Measurements from ENCODE around the gene RPS14. TPM values are rescaled to one million over a fixed set of nuclear protein-coding genes. Genes with fewer than 3 reads are reported as not detected.

Gene RPS14
- total and polyA plus RNA-seq, 2 donors from 2014 or later: 1,504 to 1,994 TPM

DNA sequence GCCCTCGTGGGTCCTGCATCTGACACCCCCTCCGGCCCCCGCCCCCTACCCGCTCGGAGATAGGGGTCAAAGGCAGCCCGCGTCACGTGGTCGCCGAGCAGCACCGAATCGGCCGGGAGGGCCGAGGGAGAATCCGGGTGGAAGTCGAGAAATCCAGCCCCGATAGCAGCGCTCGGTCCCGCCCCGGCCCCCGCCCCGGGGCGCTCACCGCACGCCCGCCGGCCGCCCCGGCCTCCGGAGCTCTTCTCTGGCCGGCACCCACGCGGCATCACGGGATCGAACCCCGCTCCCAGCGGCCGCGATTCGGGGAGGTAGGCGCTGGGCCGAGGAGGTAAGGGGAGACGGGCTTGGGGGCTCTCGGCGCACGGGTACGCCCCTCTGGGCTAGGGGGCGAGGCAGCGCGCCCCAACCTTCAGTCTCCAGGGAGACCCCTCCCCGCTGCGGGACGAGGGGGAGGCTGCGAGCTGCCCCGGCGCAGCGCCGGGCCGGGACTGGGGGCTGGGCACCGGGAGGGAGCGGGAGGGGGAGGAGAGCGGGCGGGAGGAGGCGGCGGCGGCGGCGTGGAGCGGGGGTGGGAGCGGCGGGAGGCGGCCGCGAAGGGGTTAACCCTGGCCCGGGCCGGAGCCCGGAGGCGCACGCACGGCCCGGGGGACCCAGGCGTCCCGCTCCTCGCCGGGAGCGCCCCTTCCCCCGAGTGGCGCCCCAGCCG lies 36.3 kb upstream of the RPS14 start:
- no peaks in the 10 kb centered on the region for H3K27me3 ChIP-seq (ENCODE audit: control insufficient read depth, insufficient read depth, low read length)
- peak overlapping the region; percentile 42 to 73 (median 54) for H3K4me3 ChIP-seq (ENCODE audit: low read length in 3 of 3)
- peak overlapping the region in 2 of 3 donors; percentile 77 to 91 for H3K9ac ChIP-seq (ENCODE audit: low read length in 3 of 3)
- peaks cover 2 to 37% (median 35%) of the 10 kb centered on the region in 3 donors for H3K4me1 ChIP-seq (ENCODE audit: control insufficient read depth in 2 of 3, insufficient read depth in 2 of 3, low read depth in 1 of 3, low read length in 3 of 3)
- intact Hi-C loops (cut with DNase I): no loop called here
- FAIRE-seq (no peak), DNase-seq (peak; percentile 51 to 93 (median 84))
- peak overlapping the region; percentile 90 to 93 for H3K27ac ChIP-seq (ENCODE audit: low read depth in 2 of 2, low read length in 2 of 2)
- no peaks in the 10 kb centered on the region for H3K36me3 ChIP-seq (ENCODE audit: control insufficient read depth in 2 of 3, insufficient read depth in 3 of 3, low read length in 3 of 3)
- TF ChIP-seq, protein P1, sequence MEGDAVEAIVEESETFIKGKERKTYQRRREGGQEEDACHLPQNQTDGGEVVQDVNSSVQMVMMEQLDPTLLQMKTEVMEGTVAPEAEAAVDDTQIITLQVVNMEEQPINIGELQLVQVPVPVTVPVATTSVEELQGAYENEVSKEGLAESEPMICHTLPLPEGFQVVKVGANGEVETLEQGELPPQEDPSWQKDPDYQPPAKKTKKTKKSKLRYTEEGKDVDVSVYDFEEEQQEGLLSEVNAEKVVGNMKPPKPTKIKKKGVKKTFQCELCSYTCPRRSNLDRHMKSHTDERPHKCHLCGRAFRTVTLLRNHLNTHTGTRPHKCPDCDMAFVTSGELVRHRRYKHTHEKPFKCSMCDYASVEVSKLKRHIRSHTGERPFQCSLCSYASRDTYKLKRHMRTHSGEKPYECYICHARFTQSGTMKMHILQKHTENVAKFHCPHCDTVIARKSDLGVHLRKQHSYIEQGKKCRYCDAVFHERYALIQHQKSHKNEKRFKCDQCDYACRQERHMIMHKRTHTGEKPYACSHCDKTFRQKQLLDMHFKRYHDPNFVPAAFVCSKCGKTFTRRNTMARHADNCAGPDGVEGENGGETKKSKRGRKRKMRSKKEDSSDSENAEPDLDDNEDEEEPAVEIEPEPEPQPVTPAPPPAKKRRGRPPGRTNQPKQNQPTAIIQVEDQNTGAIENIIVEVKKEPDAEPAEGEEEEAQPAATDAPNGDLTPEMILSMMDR (IDR thresholded peaks at IDR 0.05; ENCODE audit: borderline replicate concordance, extremely low read depth, insufficient read depth): no peak
- no peaks in the 10 kb centered on the region for H3K9me3 ChIP-seq (ENCODE audit: control insufficient read depth in 2 of 3, insufficient read depth in 1 of 3, low read length in 3 of 3)

DNA sequence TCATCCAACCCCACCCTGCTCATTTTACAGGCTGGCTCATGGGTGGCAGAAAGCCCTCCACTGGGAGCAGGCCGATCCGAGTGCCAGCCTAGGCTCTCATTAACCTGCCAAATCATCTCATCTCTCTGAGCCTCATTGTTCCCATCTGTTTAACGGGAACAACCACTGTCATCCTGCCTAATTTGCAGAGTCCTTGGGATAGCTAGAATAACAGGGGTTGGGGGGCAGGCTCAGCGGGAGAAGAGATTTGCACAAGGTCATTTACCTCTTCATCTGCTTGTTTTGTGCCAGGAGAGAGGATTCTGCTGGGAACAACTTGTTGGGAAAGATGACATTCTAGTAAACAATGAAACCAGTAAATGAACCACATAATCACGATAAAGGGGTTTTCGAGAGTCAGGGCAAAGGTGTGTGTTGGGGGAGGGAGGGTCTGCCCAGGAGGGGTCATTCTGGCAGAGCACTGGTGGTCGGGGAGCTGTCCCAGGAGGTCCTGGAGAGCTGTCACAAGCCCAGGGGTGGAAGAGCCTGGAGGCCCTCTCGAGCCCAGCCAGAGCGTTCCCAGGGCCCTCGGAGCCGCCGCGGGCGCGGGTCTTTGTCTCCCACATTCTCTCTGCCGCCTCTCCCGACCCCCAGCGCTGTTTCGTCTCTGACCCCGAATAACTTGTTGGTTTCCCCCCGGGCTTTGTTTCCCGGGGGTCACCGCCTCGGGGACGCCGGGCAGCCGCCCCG lies 35.6 kb upstream of the RPS14 start:
- TF ChIP-seq, protein P1 (IDR thresholded peaks at IDR 0.05; ENCODE audit: borderline replicate concordance, extremely low read depth, insufficient read depth): no peak
- DNase-seq: peak in 2 of 5 donors; percentile 68 to 77
- FAIRE-seq: no peak
- Histone ChIP-seq H3K9ac (ENCODE audit: low read length in 3 of 3) (peak overlapping the region in 2 of 3 donors; percentile 77 to 91), H3K27ac (ENCODE audit: low read depth in 2 of 2, low read length in 2 of 2) (peak overlapping the region; percentile 90 to 93), H3K4me3 (ENCODE audit: low read length in 3 of 3) (peak overlapping the region; percentile 19 to 73 (median 31)), H3K36me3 (ENCODE audit: control insufficient read depth in 2 of 3, insufficient read depth in 3 of 3, low read length in 3 of 3) (no peaks in the 10 kb centered on the region), H3K9me3 (ENCODE audit: control insufficient read depth in 2 of 3, insufficient read depth in 1 of 3, low read length in 3 of 3) (no peaks in the 10 kb centered on the region), H3K27me3 (ENCODE audit: control insufficient read depth, insufficient read depth, low read length) (no peaks in the 10 kb centered on the region), H3K4me1 (ENCODE audit: control insufficient read depth in 2 of 3, insufficient read depth in 2 of 3, low read depth in 1 of 3, low read length in 3 of 3) (peaks cover 2 to 30% (median 29%) of the 10 kb centered on the region in 3 donors)
- intact Hi-C loops (cut with DNase I): no loop called here

DNA sequence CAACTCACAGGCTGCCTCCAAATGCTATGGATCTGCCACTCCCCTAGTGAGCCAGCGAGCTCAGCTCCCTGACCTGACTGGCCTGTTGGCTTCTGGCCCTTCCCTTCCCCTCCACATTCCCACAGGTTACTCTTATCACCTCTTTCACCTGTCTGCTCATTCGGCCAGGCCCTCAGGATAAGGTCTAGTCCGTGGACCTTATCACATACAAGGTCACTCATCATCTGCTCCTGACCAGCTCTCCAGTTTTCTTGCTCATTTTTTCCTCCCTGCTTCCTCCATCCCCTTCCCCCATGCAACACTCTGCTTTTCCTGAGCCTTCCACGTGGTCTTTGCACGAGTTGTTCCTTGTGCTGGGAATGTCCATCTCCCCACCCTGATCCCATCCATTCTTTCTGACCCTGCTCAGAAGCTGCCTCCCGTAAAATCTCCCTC lies 32.5 kb upstream of the RPS14 start:
- peaks cover 0 to 3% (median under 1%) of the 10 kb centered on the region in 3 donors for H3K4me1 ChIP-seq (ENCODE audit: control insufficient read depth in 2 of 3, insufficient read depth in 2 of 3, low read depth in 1 of 3, low read length in 3 of 3)
- H3K4me3 ChIP-seq (ENCODE audit: low read length in 3 of 3): no peak overlapping the region
- no peaks in the 10 kb centered on the region for H3K27me3 ChIP-seq (ENCODE audit: control insufficient read depth, insufficient read depth, low read length)
- no peak overlapping the region for H3K9ac ChIP-seq (ENCODE audit: low read length in 3 of 3)
- H3K9me3 ChIP-seq (ENCODE audit: control insufficient read depth in 2 of 3, insufficient read depth in 1 of 3, low read length in 3 of 3): no peaks in the 10 kb centered on the region
- DNase-seq (no peak), FAIRE-seq (no peak)
- no peaks in the 10 kb centered on the region for H3K36me3 ChIP-seq (ENCODE audit: control insufficient read depth in 2 of 3, insufficient read depth in 3 of 3, low read length in 3 of 3)
- intact Hi-C loops (cut with DNase I): no loop called here
- TF ChIP-seq, protein P1 (IDR thresholded peaks at IDR 0.05; ENCODE audit: borderline replicate concordance, extremely low read depth, insufficient read depth): no peak
- H3K27ac ChIP-seq (ENCODE audit: low read depth in 2 of 2, low read length in 2 of 2): no peak overlapping the region
